GM12873 (cell line): ENCODE results near the gene STK39.

Experiments used
- CTCF ChIP-seq: IDR thresholded peaks from 2 replicates; pipeline ENCODE4 v1.5.1; 2012; ENCODE audit warnings: low read depth, mild to moderate bottlenecking, moderate library complexity, low read length, control low read depth; ENCODE audit not compliant: insufficient read depth; ENCODE audit errors: missing control alignments

Gene STK39

GRCh38 chr2:167986223-167986622 lies 261.2 kb downstream of the STK39 start:
- TF ChIP-seq CTCF, result no peak

DNA sequence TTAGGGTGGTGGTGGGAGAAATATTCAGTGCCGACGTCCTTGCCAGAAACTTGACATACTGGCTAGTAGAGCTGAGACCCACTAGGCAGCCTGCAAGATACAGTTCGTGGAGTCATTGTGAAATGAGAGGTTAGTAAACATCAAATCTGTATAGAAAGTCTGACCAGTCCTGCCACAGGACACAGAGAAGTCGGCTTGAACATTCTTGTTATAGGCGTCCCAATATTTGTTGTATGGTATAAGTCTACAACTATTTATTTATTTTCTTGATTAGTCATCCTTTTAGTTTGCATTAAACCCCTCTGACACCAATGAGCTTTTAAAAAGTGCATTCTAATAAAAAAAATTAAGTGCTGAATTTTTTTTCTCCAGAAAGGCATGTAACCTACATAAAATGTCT lies 265.4 kb downstream of the STK39 start:
- no peak for TF ChIP-seq CTCF

- no peak for TF ChIP-seq CTCF
Measured at GRCh38 chr2:167980439-167980838, 267.0 kb downstream of the STK39 start.

- no peak for TF ChIP-seq CTCF
Measured at GRCh38 chr2:167972746-167973145, 274.6 kb downstream of the STK39 start.

- no peak for TF ChIP-seq CTCF
Measured at GRCh38 chr2:167972020-167972419, 275.4 kb downstream of the STK39 start.

- TF ChIP-seq CTCF, result no peak
Measured at GRCh38 chr2:167966937-167967913, 280.2 kb downstream of the STK39 start.

GRCh38 chr2:167965907-167966761 lies 281.3 kb downstream of the STK39 start:
- TF ChIP-seq CTCF, result no peak
